ENCODE data around the gene BORCS6. TPM values are rescaled to one million over a fixed set of nuclear protein-coding genes. Genes with fewer than 3 reads are reported as not detected.

The BORCS6 gene
- total and polyA plus RNA-seq, 9 of the 15 experiments (the other 6 are each of a cell fraction or from before 2014, with no cell fraction given), result 0.01 to 7.4 (median 2.3) TPM

GRCh38 chr17:8176197-8176940 is 13.6 kb downstream of the BORCS6 start, which contains the start of gene TMEM107 (continued):
- TF ChIP-seq, protein P1, sequence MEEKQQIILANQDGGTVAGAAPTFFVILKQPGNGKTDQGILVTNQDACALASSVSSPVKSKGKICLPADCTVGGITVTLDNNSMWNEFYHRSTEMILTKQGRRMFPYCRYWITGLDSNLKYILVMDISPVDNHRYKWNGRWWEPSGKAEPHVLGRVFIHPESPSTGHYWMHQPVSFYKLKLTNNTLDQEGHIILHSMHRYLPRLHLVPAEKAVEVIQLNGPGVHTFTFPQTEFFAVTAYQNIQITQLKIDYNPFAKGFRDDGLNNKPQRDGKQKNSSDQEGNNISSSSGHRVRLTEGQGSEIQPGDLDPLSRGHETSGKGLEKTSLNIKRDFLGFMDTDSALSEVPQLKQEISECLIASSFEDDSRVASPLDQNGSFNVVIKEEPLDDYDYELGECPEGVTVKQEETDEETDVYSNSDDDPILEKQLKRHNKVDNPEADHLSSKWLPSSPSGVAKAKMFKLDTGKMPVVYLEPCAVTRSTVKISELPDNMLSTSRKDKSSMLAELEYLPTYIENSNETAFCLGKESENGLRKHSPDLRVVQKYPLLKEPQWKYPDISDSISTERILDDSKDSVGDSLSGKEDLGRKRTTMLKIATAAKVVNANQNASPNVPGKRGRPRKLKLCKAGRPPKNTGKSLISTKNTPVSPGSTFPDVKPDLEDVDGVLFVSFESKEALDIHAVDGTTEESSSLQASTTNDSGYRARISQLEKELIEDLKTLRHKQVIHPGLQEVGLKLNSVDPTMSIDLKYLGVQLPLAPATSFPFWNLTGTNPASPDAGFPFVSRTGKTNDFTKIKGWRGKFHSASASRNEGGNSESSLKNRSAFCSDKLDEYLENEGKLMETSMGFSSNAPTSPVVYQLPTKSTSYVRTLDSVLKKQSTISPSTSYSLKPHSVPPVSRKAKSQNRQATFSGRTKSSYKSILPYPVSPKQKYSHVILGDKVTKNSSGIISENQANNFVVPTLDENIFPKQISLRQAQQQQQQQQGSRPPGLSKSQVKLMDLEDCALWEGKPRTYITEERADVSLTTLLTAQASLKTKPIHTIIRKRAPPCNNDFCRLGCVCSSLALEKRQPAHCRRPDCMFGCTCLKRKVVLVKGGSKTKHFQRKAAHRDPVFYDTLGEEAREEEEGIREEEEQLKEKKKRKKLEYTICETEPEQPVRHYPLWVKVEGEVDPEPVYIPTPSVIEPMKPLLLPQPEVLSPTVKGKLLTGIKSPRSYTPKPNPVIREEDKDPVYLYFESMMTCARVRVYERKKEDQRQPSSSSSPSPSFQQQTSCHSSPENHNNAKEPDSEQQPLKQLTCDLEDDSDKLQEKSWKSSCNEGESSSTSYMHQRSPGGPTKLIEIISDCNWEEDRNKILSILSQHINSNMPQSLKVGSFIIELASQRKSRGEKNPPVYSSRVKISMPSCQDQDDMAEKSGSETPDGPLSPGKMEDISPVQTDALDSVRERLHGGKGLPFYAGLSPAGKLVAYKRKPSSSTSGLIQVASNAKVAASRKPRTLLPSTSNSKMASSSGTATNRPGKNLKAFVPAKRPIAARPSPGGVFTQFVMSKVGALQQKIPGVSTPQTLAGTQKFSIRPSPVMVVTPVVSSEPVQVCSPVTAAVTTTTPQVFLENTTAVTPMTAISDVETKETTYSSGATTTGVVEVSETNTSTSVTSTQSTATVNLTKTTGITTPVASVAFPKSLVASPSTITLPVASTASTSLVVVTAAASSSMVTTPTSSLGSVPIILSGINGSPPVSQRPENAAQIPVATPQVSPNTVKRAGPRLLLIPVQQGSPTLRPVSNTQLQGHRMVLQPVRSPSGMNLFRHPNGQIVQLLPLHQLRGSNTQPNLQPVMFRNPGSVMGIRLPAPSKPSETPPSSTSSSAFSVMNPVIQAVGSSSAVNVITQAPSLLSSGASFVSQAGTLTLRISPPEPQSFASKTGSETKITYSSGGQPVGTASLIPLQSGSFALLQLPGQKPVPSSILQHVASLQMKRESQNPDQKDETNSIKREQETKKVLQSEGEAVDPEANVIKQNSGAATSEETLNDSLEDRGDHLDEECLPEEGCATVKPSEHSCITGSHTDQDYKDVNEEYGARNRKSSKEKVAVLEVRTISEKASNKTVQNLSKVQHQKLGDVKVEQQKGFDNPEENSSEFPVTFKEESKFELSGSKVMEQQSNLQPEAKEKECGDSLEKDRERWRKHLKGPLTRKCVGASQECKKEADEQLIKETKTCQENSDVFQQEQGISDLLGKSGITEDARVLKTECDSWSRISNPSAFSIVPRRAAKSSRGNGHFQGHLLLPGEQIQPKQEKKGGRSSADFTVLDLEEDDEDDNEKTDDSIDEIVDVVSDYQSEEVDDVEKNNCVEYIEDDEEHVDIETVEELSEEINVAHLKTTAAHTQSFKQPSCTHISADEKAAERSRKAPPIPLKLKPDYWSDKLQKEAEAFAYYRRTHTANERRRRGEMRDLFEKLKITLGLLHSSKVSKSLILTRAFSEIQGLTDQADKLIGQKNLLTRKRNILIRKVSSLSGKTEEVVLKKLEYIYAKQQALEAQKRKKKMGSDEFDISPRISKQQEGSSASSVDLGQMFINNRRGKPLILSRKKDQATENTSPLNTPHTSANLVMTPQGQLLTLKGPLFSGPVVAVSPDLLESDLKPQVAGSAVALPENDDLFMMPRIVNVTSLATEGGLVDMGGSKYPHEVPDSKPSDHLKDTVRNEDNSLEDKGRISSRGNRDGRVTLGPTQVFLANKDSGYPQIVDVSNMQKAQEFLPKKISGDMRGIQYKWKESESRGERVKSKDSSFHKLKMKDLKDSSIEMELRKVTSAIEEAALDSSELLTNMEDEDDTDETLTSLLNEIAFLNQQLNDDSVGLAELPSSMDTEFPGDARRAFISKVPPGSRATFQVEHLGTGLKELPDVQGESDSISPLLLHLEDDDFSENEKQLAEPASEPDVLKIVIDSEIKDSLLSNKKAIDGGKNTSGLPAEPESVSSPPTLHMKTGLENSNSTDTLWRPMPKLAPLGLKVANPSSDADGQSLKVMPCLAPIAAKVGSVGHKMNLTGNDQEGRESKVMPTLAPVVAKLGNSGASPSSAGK (IDR thresholded peaks at IDR 0.05), result peak; percentile 50; the same call in 1 of the 2 replicates
- TF ChIP-seq PHF8 (IDR thresholded peaks at IDR 0.05; ENCODE audit: borderline replicate concordance, low read length) (peak; percentile 57; the same call in 1 of the 2 replicates), ZBTB7A (IDR thresholded peaks at IDR 0.05; ENCODE audit: borderline replicate concordance, control insufficient read depth, low read depth, low read length) (peak; percentile 68; the same call in 1 of the 2 replicates), ARID1B (IDR thresholded peaks at IDR 0.05) (0 out of 2 replicates have a peak, but pooled peaks have one; percentile 8), ZSCAN29 (IDR thresholded peaks at IDR 0.05) (0 out of 2 replicates have a peak, but pooled peaks have one; percentile 61), RBM34 (IDR thresholded peaks at IDR 0.05; ENCODE audit: borderline replicate concordance, insufficient read depth, low read length) (no peak), RBM14 (IDR thresholded peaks at IDR 0.05; ENCODE audit: borderline replicate concordance, insufficient read depth, low read depth, low read length) (no peak), COPS2 (conservative IDR thresholded peaks at IDR 0.05) (no peak), SAFB2 (IDR thresholded peaks at IDR 0.05; ENCODE audit: borderline replicate concordance, low read depth, low read length, severe bottlenecking) (no peak), CTBP1 (IDR thresholded peaks at IDR 0.05; ENCODE audit: borderline replicate concordance) (peak; percentile 41; the same call in 1 of the 2 replicates), DIDO1 (tag; IDR thresholded peaks at IDR 0.05; ENCODE audit: low read depth) (no peak), HMGN3 (IDR thresholded peaks at IDR 0.05; ENCODE audit: borderline replicate concordance, extremely low read depth, insufficient read length, low read depth, low read length) (peak; percentile 24), ZNF174 (CRISPR knock-in tag; IDR thresholded peaks at IDR 0.05) (no peak), CSDE1 (IDR thresholded peaks at IDR 0.05) (peak in 1 of 2 experiments; percentile 85; a peak in 2 of 4 replicates)
- TF ChIP-seq, protein P2, sequence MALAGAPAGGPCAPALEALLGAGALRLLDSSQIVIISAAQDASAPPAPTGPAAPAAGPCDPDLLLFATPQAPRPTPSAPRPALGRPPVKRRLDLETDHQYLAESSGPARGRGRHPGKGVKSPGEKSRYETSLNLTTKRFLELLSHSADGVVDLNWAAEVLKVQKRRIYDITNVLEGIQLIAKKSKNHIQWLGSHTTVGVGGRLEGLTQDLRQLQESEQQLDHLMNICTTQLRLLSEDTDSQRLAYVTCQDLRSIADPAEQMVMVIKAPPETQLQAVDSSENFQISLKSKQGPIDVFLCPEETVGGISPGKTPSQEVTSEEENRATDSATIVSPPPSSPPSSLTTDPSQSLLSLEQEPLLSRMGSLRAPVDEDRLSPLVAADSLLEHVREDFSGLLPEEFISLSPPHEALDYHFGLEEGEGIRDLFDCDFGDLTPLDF (CRISPR knock-in tag; IDR thresholded peaks at IDR 0.05), result 0 out of 2 replicates have a peak, but pooled peaks have one; percentile 40
